Measurements from ENCODE around the gene PPM1A. TPM values are rescaled to one million over a fixed set of nuclear protein-coding genes. Genes with fewer than 3 reads are reported as not detected.
"Not testable (repeated sequence)": the region's sequence is repeated elsewhere in the genome, so short reads cannot be mapped to it uniquely, and the experiment has no call there.

The PPM1A gene
- total RNA-seq, 1 experiment from 2014 or later = 19.0 TPM

DNA sequence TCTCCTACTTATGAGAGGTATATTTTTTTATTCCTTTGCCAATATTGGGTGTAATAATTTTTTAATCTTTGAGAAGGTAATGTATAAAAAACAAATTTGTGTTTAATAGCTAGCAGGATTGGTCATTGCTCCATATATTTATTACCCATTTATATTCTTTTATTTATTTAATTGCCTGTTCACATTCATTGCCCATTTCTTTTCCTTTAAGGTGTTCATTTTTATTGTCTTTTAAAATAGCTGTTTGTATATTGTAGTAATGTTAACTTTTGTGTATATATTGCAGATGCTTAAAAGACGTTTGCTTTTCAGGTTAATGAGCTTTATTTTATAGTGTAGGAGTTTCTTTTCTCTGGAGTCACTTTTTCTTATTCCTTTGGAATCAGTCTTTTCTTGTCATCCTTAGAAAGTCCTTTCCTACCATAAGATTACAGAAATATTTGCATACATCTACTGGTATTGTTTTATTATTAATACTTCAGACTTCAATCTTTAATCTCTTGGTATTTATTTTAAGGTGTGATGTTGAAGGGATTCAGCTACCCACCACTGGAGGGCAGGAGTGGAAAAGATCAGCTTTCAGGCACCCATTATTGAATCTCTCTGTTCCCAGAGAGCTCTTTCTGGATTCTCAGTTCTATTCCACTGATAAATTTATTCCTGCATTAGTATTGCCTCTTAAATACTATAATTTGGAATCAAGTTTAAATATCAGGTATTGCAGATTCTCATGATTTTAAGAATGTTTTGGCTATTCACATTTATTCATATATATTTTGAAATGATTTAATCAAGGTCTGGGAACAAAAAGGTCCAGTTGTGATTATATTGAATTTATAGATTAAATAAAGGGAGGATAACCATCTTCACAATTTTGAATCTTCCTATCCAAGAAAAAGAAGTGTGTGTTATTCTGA lies 17.3 kb downstream of the PPM1A start:
- no peak for DNase-seq (ENCODE audit: low spot score)

DNA sequence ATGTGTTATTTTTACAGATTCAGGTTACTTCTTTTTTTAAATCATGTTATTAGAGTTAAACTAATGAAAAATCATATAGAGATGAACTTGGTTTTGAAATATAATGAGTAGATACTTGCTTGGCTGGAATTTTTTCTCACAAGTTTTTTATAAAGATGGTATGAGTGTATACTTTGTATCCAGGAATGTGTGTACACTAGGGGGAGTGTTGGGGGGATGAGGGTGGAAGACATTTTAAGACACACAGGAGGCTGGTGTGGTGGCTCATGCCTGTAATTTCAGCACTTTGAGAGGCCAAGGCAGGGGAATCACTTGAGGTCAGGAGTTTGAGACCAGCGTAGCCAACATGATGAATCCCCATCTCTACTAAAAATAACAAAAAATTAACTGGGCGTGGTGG lies 23.2 kb downstream of the PPM1A start:
- DNase-seq (ENCODE audit: low spot score) = no peak

DNA sequence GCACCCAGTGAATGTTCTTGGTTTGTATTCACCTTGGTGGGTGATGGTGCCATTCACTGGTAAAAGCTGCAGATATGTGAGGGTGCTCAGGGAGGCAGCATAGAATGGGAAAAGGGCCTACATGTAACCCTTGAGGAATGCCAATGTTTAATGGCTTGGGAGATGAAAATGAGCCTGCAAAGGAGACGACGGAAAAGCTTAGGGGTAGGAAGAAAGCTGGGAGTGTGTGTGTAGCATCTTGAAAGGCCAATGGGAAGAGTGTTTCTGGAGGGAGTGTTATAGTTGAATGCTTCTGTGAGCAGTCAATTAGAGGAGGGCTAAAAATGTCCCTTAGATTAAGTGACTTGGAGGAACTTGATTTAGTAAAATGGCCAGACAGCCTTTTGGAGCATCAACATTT lies 24.9 kb downstream of the PPM1A start:
- DNase-seq (ENCODE audit: low spot score) = no peak

DNA sequence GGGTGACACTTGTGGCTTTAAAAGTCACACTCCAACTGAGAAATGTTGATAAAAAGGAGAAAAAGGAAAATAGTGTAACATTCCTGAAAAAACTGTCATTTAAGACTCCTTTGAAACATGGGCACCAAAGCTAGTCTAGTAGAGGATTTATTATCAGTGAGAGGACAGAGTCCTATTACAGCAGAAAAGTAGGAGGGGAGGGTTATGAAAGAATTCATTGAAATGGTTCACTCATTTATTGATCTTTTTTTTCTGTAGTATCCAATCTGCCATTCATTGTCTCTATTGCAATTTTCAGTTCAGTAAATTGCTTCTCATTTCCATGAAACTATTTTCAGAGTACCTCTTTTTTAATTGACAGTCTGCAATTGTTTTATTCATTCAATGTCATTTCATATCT lies 25.4 kb downstream of the PPM1A start:
- no peak for DNase-seq (ENCODE audit: low spot score)

DNA sequence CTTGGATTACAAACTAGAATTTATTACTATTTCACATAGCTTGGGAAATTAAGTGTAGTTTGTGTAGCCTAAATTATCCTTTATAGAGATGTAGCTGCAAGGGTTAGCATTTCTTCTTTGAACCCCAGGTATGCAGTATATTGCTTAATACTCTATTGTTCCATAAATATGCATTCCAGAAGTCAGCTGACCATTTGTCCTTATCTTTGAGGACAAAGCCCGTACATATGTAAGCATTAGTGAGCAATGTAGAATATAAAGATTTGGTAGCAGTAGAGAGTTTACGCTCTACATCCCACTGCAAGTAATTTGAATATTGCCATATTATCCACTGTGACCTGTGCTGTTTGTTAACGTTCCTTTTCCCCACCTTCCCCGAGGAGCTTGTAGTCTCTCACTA lies 26.9 kb downstream of the PPM1A start:
- DNase-seq (ENCODE audit: low spot score) = no peak

DNA sequence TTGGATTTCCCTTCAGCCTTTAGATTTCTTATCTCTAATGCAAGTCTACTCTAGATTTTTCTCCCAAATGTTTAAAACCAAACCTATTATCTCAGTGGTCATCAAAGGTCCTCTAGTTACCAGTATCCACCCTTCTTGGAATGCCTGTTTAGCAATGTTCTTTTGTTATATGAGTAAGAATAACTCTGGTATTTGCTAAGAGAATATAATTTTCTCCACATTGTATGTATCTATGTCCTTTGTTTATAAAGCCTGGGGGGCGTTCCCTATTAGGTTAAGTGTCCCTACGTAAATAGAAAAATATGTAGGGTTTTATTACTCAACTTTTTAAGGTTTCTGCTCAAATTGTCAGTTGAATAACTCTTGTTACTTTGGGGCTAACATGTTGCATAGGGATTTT lies 27.3 kb downstream of the PPM1A start:
- DNase-seq (ENCODE audit: low spot score) = no peak

DNA sequence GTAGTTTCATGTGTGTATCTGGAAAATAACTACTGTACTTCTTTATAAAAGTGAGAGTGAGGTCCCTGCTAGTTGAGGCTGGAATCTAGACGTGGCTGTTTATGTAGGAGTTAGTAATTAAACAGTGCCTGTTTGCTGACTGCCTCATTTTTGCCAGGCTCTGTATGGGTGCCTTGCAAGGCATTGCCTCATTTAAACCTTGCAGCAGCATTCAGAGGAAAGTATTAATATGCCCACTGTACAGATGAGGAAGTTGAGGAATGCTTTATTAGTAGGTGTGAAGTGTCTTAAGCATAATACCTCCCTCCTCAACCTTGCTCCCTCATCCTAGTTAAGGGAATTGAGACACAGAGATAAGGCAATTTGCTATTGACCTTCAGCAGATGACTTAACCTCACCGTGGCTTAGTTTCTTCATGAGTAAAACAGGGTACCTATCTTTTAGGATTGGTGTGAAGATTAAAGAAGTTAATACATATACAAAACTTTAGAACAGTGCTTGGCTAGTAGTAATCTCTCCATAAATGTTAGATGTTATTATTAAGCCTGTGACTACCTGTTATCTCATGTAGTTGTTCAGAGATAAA lies 28.7 kb downstream of the PPM1A start:
- DNase-seq (ENCODE audit: low spot score) = no peak

DNA sequence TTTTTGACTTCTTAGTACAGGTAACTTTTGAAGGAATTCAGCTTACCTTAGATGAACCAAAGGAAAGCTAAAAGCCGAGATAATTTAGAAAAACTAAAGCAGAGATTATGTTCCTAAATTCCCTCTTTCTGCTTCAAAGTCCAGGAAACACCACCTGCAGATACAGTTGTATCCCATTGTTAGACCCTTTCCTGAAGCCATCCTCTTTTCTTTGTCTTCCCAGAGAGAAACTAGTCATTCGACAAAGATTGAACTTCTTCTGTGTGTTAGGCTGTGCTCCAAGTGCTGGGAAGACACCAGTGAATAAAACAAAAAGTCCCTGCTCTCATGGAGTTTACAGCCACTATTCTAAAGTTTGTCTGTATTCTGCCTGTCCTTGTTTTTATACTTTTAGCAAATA lies 29.3 kb downstream of the PPM1A start:
- DNase-seq (ENCODE audit: low spot score) = no peak

DNA sequence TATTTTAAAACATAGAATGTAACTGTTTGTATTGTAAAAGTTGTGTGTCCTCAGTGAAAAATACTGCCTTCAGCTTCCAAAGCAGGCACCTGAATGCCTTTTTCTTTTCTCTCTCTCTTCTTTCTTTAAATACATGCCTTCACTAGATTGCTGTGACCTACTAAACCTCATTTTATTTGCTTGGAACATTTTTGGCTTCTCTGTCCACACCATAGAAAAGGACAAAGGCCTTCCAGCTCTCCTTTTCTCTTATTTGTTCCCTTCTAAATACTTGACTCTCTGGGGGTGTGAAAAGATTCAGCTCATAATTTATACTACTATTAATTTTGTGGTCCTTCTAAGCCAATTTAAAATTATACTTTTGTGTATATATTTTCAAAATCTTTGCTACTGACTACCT lies 38.4 kb downstream of the PPM1A start:
- no peak for DNase-seq (ENCODE audit: low spot score)

DNA sequence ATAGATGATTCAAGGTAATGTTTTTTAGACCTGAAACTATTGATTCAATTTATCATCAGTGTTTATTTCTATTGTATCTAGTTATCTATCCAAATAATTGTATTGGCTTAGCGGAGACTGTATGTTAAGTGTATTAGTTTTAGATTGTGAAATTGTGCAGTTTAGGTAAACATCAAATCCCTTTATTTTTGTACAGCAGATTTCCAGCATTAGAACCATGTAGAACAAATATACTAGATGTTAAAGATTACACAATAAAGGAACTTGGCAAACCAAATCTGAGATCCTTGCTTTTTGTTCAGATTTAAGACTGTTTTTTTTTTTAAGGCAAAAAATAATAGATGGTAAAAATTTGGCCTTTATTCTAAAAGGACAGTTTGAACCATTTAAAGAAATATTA lies 39.3 kb downstream of the PPM1A start:
- DNase-seq (ENCODE audit: low spot score) = no peak

DNA sequence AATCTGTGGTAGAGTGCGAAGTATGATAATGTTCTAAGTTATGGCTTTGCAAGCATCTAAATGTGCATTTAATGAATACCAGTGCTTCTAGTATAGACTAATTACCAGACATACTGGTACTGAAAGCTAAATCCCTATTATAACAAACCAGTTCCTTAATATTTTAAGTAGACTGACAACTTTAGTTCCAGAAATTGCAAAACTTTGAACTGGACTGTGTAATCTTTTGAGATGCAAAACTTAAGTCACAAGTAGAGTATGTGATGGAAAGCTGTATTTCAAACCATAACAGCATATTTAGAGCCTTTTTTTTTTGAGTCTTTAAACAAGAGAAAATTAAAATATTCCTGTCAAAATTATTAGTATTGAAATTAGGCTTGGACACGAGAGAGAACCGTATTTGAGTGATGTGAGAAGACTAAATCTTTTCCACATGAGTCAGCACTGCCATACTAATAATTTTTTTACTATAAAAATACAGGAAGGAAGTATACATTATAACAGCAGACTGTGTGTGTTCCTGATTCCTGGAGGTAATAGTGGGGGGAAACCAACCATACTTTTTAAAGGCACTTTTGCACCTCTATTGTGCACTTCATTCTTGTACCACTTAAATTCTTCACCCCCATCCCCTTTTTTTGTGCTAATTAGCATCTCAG lies 45.5 kb downstream of the PPM1A start:
- no peak for DNase-seq (ENCODE audit: low spot score)

DNA sequence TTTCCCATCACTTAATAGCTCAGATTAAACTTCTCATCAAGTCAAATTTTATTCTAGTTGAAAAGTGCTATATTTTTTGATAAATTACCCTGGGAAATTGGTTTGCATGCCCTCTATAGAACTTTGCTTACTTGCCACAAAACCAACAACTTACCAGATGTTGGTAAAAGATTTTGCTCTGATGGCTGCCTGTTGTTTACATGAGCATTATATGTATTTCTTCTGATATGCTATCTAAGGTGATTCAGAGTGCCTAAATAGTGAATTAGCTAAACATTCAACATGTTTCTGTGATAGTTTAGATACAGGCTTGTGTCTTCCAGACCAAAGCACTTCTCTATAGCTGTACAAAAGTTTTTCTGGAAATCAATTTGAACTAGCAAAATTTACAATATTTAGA lies 51.0 kb downstream of the PPM1A start:
- no peak for DNase-seq (ENCODE audit: low spot score)

DNA sequence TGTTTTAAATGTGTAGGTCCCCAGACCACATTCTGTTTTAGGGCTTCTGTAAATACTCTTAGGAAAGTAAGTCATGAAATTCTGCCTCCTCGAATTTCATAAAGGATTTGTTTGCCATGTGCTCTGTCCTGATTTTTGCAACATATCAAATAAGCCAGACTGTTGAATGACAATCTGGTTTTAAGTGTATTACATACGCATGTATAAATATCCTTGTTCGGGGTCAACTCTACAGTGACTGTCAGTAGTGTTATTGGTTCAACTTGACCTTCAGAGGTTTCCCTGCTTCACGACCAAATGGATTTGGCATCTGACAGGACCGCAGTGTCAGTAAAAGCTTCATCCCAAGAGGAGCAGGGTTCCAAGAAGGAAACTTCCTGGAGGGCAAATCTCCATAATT lies 52.7 kb downstream of the PPM1A start:
- DNase-seq (ENCODE audit: low spot score) = no peak

DNA sequence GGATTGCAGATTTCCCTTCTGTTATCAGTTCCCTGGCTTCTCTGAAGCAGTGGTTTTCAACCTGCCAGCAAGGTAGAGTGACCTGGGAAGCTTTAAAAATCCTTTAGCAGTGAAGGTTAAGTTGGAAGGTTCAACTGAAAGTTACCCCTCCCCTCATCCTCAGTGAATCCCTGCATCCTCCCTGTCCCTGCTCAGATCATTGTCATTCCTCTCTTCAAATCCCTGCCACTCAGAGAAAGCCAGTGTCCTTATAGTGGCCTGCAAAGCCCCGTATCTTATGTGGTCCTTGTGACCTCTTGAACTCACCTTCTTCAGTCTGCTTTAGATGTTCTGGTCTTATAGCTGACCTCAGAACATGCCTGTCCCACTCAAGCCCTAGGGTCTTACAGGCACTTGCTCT lies 53.6 kb downstream of the PPM1A start:
- DNase-seq (ENCODE audit: low spot score) = no peak

DNA sequence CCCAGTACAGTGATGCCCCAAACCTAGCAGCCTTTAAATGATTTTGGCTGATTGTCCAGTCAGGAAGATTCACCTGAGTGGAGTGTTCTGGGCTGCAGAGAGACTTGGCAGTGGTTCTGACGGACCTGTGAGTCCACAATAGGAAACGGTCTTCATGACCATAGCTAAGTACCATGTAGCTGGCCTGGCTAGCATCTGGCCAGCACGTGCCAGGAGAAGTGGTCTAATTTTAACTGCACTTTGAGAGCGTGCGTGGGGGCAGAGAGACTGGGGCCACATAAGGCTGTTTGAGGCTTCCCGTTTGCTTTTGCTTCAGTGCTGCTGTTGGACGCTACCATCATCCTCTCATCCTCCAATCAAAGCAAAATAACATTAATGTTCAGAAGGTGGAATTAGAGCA lies 54.7 kb downstream of the PPM1A start:
- DNase-seq (ENCODE audit: low spot score) = no peak

DNA sequence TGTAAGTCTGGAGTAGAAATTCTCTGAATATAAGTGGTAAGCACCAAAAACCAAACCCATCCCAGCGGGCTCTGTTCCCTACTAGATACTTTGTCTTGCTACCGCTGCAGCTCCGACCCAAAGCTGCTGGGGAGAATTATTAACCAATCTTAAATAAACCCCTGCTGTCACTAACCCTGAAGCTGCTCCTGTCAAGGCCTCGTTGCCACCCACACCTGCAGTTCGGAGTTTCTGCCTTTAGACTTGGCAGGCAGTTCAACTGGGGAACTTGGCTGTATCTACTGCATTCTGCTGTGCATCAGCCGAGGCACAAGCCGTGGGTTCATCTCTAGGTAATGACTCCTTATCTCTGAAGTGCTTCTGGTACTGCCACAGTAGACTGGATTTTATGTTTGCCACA lies 55.5 kb downstream of the PPM1A start:
- no peak for DNase-seq (ENCODE audit: low spot score)

DNA sequence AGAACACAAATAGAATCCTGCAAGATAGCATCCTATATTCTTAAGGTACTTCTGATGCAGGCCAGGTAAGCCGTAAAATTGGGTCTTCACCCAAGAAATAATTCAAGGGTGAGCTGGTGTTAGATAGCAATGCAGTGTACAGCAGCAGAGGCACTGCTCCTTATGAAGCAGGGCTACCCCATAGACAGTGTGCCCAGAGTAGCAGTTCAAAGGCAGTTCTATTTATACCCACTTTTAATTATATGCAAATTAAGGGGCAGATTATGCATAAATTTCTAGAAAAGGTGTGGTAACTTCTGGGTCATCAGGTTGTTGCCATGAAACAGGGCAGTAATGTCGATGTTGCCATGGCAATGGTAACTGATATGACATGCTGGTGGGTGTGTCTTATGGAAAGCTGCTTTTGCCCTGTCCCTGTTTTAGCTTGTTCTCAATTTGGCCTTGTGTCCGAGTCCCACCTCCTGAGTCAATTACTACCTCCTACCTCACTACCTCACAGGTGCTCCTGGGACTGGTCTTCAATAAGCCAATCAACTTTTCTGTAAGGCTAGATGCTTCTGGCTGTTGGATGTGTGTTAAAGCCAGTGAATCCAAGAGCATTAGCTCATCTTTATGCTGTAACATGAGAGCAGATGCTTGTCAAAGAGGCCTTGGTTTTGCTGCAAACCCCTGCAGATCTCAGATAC lies 61.0 kb downstream of the PPM1A start:
- no peak for DNase-seq (ENCODE audit: low spot score)

DNA sequence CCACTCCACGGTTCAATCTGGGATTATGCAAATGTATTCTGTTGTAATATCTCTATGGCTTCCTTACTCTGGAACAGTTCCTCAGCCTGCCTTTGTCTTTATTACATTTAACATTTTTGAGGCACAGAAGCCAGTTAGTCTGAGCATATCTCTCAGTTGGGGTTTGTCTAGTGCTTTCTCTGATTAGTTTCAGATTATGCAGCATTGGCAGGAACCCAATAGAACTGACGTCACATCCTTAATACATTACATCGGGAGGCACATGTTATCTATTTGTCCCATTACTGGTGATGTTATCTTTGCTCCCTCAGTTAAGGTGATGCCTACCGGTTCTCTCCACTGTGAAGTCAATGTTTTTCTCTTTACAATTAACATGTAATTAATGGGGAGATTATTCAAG lies 62.4 kb downstream of the PPM1A start:
- DNase-seq (ENCODE audit: low spot score) = peak; percentile 13

DNA sequence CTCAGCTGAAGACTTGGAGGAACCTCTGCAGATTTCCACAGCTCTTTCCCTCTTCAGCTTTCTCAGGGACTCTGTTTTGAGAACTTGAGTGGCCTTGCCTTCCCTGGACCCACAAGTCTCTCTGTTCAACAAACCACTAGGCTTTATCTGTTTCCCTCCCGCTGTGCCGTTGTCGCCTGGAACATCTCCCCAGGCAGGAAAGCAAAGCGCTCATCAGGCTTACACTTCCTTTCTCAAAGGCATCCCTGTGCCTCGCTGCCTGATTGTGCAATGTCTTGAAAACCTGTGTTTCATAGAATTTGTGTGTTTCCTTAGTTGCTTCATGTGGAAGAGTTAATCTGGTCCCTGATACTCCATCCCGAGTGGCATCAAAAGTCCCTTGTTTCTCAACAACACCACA lies 64.1 kb downstream of the PPM1A start:
- DNase-seq (ENCODE audit: low spot score) = no peak

DNA sequence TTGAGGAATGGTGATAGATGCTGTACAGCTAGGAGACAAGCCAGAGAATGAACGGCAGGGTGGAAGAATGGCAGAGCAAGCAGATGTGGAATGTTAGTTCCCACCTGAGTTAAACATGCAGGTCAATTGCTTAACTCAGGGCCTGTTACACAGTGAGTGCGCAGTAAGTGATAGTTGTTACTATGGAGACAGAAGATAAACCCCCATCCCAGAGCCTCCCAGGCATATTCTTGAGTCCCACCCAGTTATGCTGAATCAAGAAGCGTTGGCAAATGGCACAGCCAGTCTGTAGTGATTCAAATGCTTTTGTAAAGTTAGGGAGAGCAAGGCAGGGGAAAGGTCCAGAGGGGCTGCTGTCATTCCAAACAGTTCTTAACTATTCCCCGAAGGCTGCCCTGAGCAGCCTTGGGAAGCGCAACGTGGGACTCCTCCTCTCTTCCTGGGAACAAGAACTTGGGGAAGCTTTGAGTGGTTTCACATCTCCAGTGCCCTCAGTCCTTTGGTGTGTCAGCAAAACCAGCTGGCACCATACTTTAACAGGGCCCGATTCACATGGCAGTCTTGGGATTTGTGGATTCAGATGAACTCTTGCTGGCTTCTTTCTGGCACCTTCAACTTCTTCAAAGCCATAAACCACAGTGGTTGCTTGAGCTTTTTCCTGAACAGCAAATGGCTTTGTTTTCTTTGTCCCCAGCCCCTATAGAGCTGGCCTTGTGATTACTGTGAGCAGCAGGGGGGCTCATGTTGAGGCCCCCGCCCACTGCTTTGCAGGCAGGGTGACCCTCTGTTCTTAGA lies 66.4 kb downstream of the PPM1A start:
- DNase-seq (ENCODE audit: low spot score) = no peak

DNA sequence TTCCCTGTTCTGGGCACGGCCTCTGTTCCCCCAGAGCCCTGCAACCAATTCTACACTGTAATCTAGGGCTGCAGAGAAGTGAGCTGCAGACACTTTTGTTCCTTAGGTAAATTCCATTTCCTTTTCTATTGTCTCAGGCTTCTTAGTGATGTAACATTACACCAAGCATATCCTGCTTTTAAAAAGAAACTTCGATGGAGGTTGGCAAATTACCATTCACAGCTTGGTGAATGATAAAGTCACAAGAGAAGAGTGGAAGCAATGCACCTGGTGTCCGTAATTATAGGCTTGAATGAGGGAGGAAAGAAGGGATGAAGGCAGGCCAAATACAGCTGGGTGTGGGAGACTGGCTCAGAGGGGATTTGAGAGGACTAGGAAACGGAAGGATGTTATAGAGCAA lies 68.6 kb downstream of the PPM1A start:
- no peak for DNase-seq (ENCODE audit: low spot score)

DNA sequence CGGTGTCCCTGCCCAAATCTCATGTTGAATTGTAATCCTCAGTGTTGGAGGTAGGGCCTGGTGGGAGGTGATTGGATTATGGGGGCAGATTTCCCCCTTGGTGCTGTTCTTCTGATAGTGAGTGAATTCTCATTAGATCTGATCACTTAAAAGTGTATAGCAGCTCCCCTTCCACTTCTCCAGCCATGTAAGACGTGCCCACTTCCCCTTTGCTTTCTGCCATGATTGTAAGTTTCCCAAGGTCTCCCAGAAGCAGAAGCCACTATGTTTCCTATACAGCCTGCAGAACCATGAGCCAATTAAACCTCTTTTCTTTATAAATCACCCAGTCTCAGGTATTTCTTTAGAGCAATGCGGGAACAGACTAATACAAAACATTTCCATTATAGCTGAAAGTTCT lies 71.8 kb downstream of the PPM1A start:
- not testable (repeated sequence) for DNase-seq (ENCODE audit: low spot score)

Measured in A172 (cell line).